ENCODE results near the gene DOCK2.
"Not testable (repeated sequence)": the region's sequence is repeated elsewhere in the genome, so short reads cannot be mapped to it uniquely, and the experiment has no call there.

Gene DOCK2

DNA sequence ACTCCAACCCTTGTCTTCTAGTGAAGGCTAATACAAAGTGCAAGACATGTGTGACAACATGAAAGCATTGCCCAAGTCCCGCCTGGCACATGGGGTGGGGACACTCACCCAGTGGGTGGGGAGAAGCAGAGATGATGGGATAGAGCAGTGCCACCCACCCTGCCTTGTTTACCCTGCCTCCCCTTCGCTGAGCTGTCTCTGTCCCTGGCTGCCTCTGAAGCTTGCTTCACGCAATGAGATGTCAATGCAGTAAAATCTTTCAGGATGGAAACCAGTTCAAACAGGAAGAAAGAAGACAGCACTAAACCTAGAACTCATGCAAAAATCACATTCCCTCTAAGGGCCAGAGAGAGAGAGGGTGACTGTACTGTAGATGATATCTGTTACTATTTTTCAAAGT lies 195.2 kb downstream of the DOCK2 start:
- TF ChIP-seq, protein P1, sequence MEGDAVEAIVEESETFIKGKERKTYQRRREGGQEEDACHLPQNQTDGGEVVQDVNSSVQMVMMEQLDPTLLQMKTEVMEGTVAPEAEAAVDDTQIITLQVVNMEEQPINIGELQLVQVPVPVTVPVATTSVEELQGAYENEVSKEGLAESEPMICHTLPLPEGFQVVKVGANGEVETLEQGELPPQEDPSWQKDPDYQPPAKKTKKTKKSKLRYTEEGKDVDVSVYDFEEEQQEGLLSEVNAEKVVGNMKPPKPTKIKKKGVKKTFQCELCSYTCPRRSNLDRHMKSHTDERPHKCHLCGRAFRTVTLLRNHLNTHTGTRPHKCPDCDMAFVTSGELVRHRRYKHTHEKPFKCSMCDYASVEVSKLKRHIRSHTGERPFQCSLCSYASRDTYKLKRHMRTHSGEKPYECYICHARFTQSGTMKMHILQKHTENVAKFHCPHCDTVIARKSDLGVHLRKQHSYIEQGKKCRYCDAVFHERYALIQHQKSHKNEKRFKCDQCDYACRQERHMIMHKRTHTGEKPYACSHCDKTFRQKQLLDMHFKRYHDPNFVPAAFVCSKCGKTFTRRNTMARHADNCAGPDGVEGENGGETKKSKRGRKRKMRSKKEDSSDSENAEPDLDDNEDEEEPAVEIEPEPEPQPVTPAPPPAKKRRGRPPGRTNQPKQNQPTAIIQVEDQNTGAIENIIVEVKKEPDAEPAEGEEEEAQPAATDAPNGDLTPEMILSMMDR (IDR thresholded peaks at IDR 0.05; ENCODE audit: low read length, missing control alignments): no peak
- no peak for DNase-seq (ENCODE audit: low read depth)
- no peak overlapping the region for H3K4me3 ChIP-seq (replicated peaks; ENCODE audit: low read depth, low read length)

DNA sequence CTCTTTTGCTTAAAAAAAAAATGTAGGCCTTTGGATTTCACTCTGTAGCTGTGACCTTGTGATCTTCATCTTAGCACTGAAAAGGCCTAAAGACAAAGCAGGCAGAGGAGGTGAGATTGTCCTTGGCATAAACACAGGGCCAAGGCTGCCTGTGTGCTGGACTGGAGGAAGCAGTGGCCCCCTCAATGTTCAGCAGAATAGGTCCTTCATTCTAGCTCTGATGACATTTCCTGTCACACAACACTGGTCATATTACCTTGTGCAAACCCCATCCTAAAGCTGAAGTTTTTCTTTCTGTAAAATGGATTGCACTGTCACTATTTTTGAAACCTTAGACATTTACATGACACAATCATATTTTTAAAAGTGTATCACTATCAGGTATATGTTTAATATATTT lies 195.8 kb downstream of the DOCK2 start:
- TF ChIP-seq, protein P1 (IDR thresholded peaks at IDR 0.05; ENCODE audit: low read length, missing control alignments): no peak
- no peak for DNase-seq (ENCODE audit: low read depth)
- no peak overlapping the region for H3K4me3 ChIP-seq (replicated peaks; ENCODE audit: low read depth, low read length)

DNA sequence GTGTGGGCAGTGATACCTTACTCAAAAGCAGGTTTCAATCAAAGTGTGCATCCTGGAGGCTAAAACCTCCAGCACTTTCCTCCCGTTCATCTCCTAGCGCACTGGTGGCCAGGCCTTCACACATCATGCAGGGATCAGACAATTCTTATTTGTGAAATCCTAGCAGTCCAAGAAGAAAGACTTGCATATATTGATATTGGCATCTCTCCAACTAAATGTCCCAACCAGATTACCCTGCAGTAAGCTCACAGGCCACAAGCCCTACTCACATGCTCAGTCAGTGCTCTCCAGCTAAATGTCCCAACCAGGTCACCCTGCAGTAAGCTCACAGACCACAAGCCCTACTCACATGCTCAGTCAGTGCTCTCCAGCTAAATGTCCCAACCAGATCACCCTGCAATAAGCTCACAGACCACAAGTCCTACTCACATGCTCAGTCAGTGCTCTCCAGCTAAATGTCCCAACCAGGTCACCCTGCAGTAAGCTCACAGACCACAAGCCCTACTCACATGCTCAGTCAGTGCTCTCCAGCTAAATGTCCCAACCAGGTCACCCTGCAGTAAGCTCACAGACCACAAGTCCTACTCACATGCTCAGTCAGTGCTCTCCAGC lies 196.7 kb downstream of the DOCK2 start:
- DNase-seq (ENCODE audit: low read depth): peak; percentile 68
- not testable (repeated sequence) for H3K4me3 ChIP-seq (replicated peaks; ENCODE audit: low read depth, low read length)

DNA sequence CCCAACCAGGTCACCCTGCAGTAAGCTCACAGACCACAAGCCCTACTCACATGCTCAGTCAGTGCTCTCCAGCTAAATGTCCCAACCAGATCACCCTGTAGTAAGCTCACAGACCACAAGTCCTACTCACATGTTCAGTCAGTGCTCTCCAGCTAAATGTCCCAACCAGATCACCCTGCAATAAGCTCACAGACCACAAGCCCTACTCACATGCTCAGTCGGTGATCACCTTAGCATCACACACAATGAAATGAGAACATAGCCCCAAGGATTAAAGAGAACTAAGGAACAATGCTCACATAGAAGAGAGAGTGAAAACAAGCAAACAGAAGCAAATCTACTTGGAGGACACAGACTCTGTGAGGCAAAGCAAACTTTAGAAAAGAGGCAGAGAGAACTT lies 197.5 kb downstream of the DOCK2 start:
- not testable (repeated sequence) for H3K4me3 ChIP-seq (replicated peaks; ENCODE audit: low read depth, low read length); DNase-seq (ENCODE audit: low read depth)

DNA sequence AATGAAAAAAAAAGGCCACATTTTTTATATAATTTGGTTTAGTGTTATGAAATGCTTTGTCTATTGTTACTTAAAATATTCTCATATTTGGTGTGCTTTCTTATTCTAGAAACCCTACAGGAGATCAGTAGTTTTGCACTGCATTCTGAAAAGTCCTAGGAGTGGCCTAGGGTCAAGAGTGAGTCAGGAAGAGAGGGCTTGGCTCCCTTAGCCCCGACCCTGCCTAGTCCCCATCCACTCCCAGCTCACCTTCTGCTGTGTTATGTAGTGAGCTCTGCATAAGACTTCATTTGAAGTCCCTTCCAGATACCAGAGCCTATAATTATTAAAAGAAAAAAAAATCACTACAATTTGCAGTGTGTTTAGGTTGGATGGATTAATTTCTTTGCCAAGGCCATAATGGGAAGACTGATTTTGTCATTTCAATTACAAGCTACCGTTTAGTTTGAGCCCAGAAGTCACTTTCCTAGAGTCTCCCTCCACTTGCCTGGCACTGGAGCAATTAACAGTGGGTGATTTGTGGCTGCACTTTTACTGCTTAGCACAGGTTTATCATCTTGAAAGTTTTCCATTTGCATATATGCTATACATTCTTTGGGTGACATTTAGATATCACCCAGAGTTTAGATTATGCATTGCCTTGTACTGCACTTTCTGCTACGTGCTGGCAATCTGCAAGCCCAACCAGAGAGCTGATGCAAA lies 199.9 kb downstream of the DOCK2 start:
- no peak for DNase-seq (ENCODE audit: low read depth)
- H3K4me3 ChIP-seq (replicated peaks; ENCODE audit: low read depth, low read length): no peak overlapping the region
- TF ChIP-seq, protein P1 (IDR thresholded peaks at IDR 0.05; ENCODE audit: low read length, missing control alignments): no peak

DNA sequence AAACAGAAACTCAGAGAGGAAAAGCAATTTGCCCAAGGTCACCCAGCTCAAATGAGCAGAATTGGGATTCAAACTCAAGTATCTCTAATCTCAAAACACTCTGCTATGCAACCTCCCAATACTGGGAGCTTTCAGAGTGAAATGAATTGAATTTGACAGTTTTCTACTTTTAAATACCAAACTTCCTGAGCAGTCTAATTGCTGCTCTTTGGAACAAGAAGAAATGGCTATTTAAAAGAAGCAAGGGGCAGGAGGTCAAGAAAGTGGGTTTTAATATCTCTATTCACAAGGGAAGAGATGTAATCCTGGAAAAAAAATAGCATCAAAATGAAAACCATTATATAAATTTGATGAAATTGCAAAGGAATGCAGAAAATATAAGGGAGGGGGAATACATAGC lies 200.6 kb downstream of the DOCK2 start:
- H3K4me3 ChIP-seq (replicated peaks; ENCODE audit: low read depth, low read length): no peak overlapping the region
- no peak for DNase-seq (ENCODE audit: low read depth)
- TF ChIP-seq, protein P1 (IDR thresholded peaks at IDR 0.05; ENCODE audit: low read length, missing control alignments): no peak

DNA sequence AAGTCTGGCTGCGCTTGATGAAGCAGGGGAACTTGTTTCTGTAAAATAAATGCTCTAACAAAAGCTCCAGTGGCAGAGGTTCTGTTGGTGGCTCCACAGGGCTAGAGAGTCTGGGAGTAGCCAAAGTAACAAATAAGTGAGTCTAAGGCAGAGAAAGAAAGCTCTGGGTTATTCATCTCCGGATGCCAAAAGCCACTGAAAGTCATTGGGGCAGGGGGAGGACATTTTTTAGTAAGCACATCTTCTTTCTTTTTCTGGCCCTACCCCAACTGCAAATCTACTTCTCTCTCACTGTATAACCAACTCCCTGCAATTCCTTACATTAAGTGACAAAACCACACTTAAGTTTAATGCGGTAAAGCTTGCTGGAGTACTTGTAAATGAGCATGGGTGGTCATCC lies 201.6 kb downstream of the DOCK2 start:
- TF ChIP-seq, protein P1 (IDR thresholded peaks at IDR 0.05; ENCODE audit: low read length, missing control alignments): no peak
- no peak for DNase-seq (ENCODE audit: low read depth)

DNA sequence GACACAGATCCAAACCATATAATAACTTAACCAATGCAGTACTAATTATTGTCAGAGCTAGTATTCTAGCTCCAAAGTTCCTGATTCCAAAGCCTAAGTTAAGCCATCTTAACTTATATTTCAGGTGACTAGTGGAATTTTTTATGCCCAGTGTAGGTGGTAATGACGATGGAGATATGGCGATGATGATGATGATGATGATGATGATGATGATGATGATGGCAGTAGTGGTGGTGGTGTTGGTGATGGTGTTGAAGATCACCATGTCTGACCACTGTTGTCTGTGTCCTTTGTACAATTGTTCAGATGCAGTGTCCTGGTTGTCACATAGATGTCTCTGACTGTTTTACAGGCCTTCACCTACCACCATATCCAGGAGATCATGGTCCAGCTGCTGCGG lies 203.3 kb downstream of the DOCK2 start:
- TF ChIP-seq, protein P1 (IDR thresholded peaks at IDR 0.05; ENCODE audit: low read length, missing control alignments): no peak
- no peak for DNase-seq (ENCODE audit: low read depth)
- H3K4me3 ChIP-seq (replicated peaks; ENCODE audit: low read depth, low read length): no peak overlapping the region

More for the DNA sequence above, 201.6 kb downstream of the DOCK2 start:
- H3K4me3 ChIP-seq (replicated peaks; ENCODE audit: low read depth, low read length): no peak overlapping the region
